ENCODE measurements around the gene IGSF1. TPM values are rescaled to one million over a fixed set of nuclear protein-coding genes. Genes with fewer than 3 reads are reported as not detected.
"Not testable (repeated sequence)": the region's sequence is repeated elsewhere in the genome, so short reads cannot be mapped to it uniquely, and the experiment has no call there.

IGSF1 gene
- total and polyA plus RNA-seq, 5 experiments from 2014 or later: not detected

DNA sequence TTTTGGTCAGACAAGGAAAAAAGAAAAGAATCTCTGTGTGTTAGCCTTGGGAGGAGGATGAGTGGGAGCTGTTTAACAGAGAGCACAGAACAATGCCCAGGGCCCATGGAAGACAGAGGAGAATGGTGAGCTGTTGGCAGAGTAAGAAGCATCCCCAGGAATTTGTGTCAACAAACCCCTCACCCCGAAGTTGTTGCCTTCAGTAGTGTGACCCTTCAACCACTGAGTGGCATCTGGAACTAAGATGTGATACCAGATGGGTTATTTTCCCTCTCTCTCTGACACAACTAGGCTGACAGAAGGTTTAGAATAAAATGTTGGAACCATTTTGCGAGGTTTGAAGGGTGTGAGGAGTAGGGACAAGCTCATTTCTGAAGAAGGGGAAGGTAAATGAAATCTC is 25.1 kb downstream of the IGSF1 start:
- no peak overlapping the region for H3K27ac Mint-ChIP-seq
- peaks cover 0 to 3% (median 2%) of the 10 kb centered on the region in 5 donors for H3K27me3 Mint-ChIP-seq
- H3K4me3 Mint-ChIP-seq: no peak overlapping the region

DNA sequence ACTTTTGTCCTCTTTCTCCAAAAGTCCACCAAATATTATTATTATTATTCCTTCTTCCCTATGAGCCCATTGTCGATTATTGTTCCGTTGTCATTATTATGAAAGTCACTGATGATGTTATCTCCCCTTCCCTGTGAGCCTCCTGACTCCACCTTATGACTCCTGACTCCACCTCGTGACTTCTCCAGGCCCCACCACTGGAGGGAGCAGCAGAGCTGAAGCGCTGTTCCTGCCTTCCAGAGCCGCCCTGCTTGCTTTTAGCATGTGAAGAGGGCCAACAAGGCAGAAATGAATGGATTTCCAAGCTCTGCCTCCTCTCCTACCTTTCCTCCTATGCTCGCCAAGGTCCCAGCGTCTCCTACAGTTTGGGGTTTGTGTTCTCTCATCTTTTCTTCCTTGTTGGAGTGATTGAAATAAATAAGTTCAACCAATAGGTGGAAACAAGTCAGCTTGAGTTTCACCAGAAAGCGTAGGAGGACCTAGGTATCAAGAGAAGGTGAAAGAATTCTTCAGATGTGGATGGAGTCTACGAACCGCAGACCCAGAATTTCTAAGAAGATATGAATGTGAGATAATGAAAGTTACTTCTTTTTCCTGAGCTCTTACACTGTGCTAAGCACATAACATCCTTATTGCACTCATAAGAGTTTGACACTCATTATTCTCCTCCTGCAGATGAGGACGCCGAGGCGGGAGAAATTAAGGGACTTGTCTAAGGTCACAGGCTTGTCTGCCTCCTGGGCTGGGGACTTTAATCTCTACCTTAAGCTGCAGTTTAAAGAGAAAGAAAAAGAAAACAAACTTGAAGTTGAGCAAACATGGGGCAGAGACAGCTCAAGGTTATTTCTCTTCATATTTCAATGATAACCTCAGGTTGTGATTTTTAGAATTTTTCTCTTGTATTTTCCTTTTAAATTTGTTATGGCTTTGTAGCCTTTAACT is 26.1 kb downstream of the IGSF1 start:
- H3K27me3 Mint-ChIP-seq: peaks cover 0 to 8% (median 2%) of the 10 kb centered on the region in 5 donors
- no peak overlapping the region for H3K27ac Mint-ChIP-seq
- no peaks in the 10 kb centered on the region for H3K4me1 Mint-ChIP-seq
- H3K36me3 Mint-ChIP-seq: no peaks in the 10 kb centered on the region
- H3K4me3 Mint-ChIP-seq: peak overlapping the region in 2 of 10 donors; percentile 15 to 40
- H3K9me3 Mint-ChIP-seq: no peaks in the 10 kb centered on the region
- DNase-seq (peak in 2 of 10 donors; percentile 8 to 10), ATAC-seq (peak in 1 of 2 donors; percentile 32)
- POLR2A ChIA-PET: no interaction called here

More for the DNA sequence above, 25.1 kb downstream of the IGSF1 start:
- Mint-ChIP-seq H3K36me3 (no peaks in the 10 kb centered on the region), H3K4me1 (no peaks in the 10 kb centered on the region), H3K9me3 (no peaks in the 10 kb centered on the region)
- POLR2A ChIA-PET: no interaction called here
- ATAC-seq (no peak), DNase-seq (no peak)

DNA sequence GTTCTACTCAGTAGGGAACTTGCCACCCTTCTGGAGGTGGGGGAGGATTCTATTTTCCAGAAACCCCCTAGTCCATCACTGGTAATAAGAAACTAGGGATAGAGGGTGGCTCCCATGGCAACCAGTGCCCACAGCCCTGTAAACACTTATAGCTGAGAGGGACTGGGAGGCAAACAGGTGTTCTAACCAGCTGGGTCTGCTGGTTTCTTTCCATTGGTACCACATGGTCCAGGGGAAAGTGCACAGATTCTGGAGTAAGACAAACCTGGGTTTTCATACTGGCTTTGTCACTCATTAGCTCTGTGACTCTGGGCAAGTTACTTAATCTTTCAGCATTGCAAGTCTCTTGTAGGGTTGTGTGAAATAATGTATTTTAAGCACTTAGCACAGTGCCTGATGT is 26.9 kb downstream of the IGSF1 start:
- DNase-seq (no peak), ATAC-seq (no peak)
- Mint-ChIP-seq H3K27ac (no peak overlapping the region), H3K27me3 (peaks cover 0 to 8% (median 3%) of the 10 kb centered on the region in 5 donors), H3K4me3 (no peak overlapping the region), H3K4me1 (no peaks in the 10 kb centered on the region), H3K36me3 (no peaks in the 10 kb centered on the region), H3K9me3 (no peaks in the 10 kb centered on the region)
- POLR2A ChIA-PET: no interaction called here

DNA sequence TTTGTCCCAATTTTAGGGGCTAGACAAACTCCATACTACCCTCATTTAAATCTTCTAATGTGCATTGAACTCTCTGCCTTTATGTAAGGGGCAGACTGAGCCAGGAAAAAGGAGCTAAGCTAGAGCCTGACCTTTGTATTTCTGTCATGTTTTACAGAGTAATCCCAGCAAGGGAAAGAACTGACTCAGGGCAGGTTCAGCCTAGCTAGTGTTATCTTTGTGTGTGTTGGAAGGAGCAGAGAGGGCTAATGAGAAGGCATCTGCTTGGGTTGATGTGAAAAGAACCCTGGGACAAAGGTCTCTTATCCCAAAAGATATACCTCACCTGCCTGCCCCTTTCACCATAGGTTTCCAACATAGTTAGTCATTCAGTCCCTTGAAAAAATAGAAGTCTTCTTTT is 31.7 kb downstream of the IGSF1 start:
- H3K9me3 Mint-ChIP-seq: no peaks in the 10 kb centered on the region
- H3K4me3 Mint-ChIP-seq: no peak overlapping the region
- peaks cover 0 to 8% (median 1%) of the 10 kb centered on the region in 5 donors for H3K27me3 Mint-ChIP-seq
- H3K4me1 Mint-ChIP-seq: no peaks in the 10 kb centered on the region
- ATAC-seq: no peak
- no peak overlapping the region for H3K27ac Mint-ChIP-seq
- DNase-seq: no peak
- POLR2A ChIA-PET: no interaction called here
- no peaks in the 10 kb centered on the region for H3K36me3 Mint-ChIP-seq

DNA sequence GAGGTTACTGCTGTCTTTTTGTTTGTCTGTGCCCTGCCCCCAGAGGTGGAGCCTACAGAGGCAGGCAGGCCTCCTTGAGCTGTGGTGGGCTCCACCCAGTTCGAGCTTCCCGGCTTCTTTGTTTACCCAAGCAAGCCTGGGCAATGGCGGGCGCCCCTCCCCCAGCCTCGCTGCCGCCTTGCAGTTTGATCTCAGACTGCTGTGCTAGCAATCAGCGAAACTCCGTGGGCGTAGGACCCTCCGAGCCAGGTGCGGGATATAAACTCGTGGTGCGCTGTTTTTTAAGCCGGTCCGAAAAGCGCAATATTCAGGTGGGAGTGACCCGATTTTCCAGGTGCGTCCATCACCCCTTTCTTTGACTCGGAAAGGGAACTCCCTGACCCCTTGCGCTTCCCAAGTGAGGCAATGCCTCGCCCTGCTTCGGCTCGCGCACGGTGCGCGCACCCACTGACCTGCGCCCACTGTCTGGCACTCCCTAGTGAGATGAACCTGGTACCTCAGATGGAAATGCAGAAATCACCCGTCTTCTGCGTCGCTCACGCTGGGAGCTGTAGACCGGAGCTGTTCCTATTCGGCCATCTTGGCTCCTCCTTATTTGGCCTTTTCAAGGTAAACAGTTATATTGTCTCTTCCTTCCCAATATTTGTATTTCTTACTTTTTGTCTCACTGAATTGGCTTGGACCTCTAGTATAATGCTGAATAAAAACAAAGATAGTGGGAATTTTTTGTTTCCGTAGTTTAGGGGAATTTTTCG is 37.9 kb downstream of the IGSF1 start:
- DNase-seq, H3K27ac Mint-ChIP-seq, H3K27me3 Mint-ChIP-seq, ATAC-seq, H3K9me3 Mint-ChIP-seq, POLR2A ChIA-PET, H3K36me3 Mint-ChIP-seq, H3K4me3 Mint-ChIP-seq, H3K4me1 Mint-ChIP-seq: not testable (repeated sequence)

DNA sequence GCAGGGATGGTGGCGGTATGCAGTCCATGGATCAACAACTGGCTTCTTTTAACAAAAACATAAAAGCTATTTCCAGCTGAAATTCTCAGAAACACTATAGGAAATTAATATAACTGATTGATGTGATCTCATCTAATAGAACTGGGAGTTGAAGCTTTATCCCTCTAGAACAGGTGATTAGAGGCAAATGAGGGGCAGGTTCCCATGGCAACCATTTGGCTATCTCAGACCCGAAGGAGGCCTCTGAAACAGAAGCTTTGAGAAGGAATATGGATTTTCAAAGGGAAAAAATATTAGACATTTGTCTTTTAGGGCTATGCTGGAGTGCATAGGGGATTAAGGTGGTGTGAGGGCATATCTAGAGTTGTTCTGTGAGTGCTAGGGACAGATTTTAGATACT is 50.0 kb downstream of the IGSF1 start:
- POLR2A ChIA-PET: no interaction called here
- no peak overlapping the region for H3K27ac Mint-ChIP-seq
- H3K36me3 Mint-ChIP-seq: no peaks in the 10 kb centered on the region
- no peaks in the 10 kb centered on the region for H3K4me1 Mint-ChIP-seq
- H3K27me3 Mint-ChIP-seq: peaks cover 0 to 4% (median 2%) of the 10 kb centered on the region in 5 donors
- ATAC-seq (no peak), DNase-seq (no peak)
- no peak overlapping the region for H3K4me3 Mint-ChIP-seq
- no peaks in the 10 kb centered on the region for H3K9me3 Mint-ChIP-seq

DNA sequence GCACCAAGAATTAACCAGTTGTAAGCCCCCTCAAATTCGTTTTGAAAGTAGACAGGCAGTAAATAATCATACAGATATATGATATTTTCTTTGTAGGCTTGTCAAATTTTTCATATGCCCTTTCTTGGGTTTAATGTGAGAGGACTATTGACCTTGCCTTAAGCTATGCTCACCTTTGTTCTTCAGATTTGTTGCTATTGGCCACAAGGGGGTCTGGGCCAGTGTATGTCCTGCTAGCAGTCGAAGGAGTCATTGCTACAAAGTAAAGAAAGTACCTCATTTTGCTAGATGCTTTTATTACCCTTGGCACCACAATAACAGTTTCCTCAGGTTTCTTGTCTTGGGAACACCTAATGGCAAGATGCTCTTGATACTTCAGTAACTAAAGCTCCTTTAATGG is 51.7 kb downstream of the IGSF1 start:
- Mint-ChIP-seq H3K36me3 (no peaks in the 10 kb centered on the region), H3K4me1 (no peaks in the 10 kb centered on the region), H3K27ac (no peak overlapping the region), H3K27me3 (peaks cover 0 to 4% (median 2%) of the 10 kb centered on the region in 5 donors), H3K4me3 (no peak overlapping the region), H3K9me3 (no peaks in the 10 kb centered on the region)
- POLR2A ChIA-PET: no interaction called here
- ATAC-seq: no peak
- DNase-seq: no peak

DNA sequence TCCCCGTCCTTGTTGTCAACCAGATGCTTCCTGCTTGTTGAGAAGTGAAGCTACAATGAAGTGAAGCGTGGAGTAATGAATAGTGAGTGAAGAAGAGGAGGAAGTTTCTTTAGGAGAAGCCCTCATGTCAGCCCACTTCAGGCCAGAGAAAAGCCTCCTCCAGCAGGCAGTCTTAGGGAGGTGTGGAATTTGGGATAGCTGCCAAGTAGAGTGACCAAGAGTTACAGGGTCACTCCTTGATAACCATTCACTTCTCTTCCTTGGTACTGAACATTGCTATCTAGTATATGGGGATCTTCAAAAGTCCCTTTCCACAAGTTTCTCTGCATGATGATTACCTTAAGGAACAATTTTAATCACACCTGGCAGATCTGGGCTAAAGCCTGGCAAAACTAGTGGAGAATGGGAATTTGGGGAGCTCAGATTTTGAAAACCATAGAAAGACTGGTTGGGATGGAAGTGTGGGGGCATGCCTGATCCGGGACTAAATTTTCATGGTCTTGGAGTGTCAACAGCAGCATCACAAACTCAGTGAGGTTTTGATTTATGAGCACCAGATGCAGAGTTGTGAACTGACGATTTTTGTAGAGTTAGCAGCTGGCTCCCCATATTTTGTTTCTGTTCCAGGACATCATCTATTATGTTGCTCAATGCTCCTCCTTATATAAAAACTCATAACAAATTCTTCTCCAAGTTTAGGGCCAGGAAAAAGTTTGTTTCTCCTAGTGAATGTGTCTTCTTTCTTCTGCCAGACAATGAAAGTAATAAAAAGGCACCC is 53.1 kb downstream of the IGSF1 start:
- DNase-seq: no peak
- Mint-ChIP-seq H3K27ac (no peak overlapping the region), H3K4me3 (no peak overlapping the region), H3K27me3 (peaks cover 0 to 4% (median 0%) of the 10 kb centered on the region in 5 donors), H3K36me3 (no peaks in the 10 kb centered on the region), H3K9me3 (no peaks in the 10 kb centered on the region), H3K4me1 (no peaks in the 10 kb centered on the region)
- no peak for ATAC-seq
- POLR2A ChIA-PET: no interaction called here

DNA sequence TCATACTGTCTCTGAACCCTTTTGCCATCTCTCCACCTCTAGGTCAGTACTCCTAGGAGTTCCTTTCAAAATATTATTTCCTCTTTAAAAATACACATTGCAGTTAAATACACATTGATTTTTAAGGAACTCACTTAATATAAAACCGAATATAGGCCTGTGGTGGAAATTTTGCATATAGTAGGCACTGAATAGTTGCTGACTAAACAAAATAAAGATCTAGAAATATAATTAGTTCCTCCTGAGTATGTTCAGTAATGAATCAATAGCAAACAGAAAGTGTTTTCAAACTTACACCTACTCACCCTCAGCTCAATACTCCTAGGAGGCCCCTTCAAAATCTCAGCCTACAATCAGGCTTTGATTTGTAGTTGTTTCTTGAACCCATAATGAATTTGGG is 61.5 kb downstream of the IGSF1 start:
- no peaks in the 10 kb centered on the region for H3K9me3 Mint-ChIP-seq
- POLR2A ChIA-PET: no interaction called here
- H3K4me3 Mint-ChIP-seq: no peak overlapping the region
- no peaks in the 10 kb centered on the region for H3K4me1 Mint-ChIP-seq
- H3K36me3 Mint-ChIP-seq: no peaks in the 10 kb centered on the region
- DNase-seq (no peak), ATAC-seq (no peak)
- H3K27me3 Mint-ChIP-seq: peaks cover 0 to 9% (median 2%) of the 10 kb centered on the region in 5 donors
- H3K27ac Mint-ChIP-seq: no peak overlapping the region

DNA sequence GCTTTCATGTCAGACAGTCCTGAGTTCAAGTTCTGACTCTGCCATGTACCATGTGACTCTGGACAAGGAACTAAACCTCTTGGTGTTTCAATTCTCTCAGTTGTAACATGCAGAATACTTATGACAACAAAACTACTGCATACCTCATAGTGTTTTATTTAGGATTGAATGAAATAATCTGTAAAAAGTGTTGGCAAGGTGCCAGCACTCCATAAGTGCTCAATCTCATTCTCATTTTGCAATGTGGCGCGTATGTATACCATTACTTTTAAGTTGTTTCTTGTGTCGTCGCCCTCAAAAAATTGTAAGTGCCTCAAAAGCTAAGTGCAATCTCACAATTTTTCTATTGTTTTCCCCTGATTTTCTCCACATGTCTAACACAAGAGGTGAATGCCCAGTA is 62.5 kb downstream of the IGSF1 start:
- no peak for ATAC-seq
- Mint-ChIP-seq H3K9me3 (no peaks in the 10 kb centered on the region), H3K27ac (no peak overlapping the region), H3K4me3 (no peak overlapping the region), H3K4me1 (no peaks in the 10 kb centered on the region), H3K27me3 (peaks cover 0 to 9% (median 2%) of the 10 kb centered on the region in 5 donors), H3K36me3 (no peaks in the 10 kb centered on the region)
- no peak for DNase-seq
- POLR2A ChIA-PET: no interaction called here

DNA sequence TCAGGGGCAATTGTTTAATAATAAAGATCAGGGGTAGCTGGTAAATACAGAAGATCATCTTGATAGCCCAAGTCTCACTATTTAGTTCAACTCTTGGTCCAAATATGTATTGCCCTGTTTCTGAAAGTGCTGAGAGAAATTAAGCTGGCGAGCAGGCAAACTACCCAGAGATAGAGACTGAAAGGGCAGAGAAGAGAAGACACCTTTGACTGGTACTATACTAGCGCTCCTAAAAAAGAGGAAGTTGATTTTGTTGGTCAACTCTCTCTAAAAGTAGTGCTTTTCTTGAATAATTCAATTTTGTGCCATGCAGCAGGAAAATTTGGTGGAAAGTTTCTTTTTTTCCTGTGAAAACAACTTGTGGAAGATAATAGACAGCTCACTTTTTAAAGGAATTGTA is 64.0 kb downstream of the IGSF1 start:
- ATAC-seq (no peak), DNase-seq (no peak)
- peaks cover 0 to 9% (median 2%) of the 10 kb centered on the region in 5 donors for H3K27me3 Mint-ChIP-seq
- no peak overlapping the region for H3K27ac Mint-ChIP-seq
- POLR2A ChIA-PET: no interaction called here
- no peaks in the 10 kb centered on the region for H3K36me3 Mint-ChIP-seq
- no peaks in the 10 kb centered on the region for H3K9me3 Mint-ChIP-seq
- H3K4me3 Mint-ChIP-seq: no peak overlapping the region
- no peaks in the 10 kb centered on the region for H3K4me1 Mint-ChIP-seq

Measured in naive thymus-derived CD8-positive, alpha-beta T cell (primary cell).